SH-SY5Y (cell line): ENCODE data around the gene SSBP2.

Source experiments
- GATA2 ChIP-seq: IDR thresholded peaks from 2 replicates; pipeline ENCODE4 v1.6.1; 2011; ENCODE audit warnings: mild to moderate bottlenecking, low read depth, low read length
- GATA3 ChIP-seq: IDR thresholded peaks from 2 replicates; pipeline ENCODE4 v1.6.1; 2011; ENCODE audit warnings: low read depth, mild to moderate bottlenecking, low read length, moderate library complexity

DNA sequence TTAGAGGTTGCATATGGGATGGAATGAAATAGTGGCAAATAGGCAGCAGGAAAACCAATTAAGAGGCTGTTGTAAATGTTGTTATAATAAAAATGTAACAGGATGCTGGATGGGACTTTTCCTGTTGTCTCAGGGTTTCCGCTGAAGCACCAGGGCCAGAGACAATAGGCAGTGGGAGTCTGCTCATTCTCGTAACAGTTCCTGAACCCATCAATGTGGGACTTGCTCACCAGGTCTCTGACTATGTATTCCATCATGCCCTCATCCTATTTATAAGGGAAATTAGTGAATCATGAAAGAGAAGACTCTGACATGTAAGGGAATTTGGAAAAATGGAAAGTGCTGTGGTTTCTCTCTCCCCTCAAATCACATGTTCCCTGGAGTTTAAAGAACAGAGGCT is 23.5 kb upstream of the SSBP2 start:
- TF ChIP-seq GATA2, result no peak
- TF ChIP-seq GATA3, result no peak
